MCF 10A (cell line): Measurements from ENCODE around the gene ATXN10. TPM values are rescaled to one million over a fixed set of nuclear protein-coding genes. Genes with fewer than 3 reads are reported as not detected.

ENCODE experiments used
- BruUV-seq: library from RNA; stranded (reverse); fragments of 400-500 nt; replicated peaks from 2 replicates; lab custom pipeline; 2021; lab: Mats Ljungman, UMichigan
- CTCF ChIA-PET: fragments of 300-600 bp; sonication (Branson Sonifier 250); formaldehyde crosslinking; extraction: SDS; loops from one replicate; lab custom pipeline; 2021; ENCODE audit warnings: antibody characterized with exemption, inconsistent platforms; lab: Yijun Ruan, JAX
- POLR2A ChIA-PET: fragments of 300-600, 350-650 bp; sonication (Branson Sonifier 250); formaldehyde crosslinking; extraction: SDS; loops from one replicate; lab custom pipeline; 2020; ENCODE audit warnings: antibody characterized with exemption, inconsistent platforms; lab: Yijun Ruan, JAX
- DNase-seq: peaks from one replicate; pipeline ENCODE4 v3.0.0-alpha.2; 2018; ENCODE audit not compliant: unreplicated experiment
- H3K27ac Mint-ChIP-seq: one replicate; pipeline ENCODE4 v1.8.0; 2022; ENCODE audit warnings: mild to moderate bottlenecking, low read depth, mixed read lengths; ENCODE audit not compliant: unreplicated experiment
- H3K27me3 Mint-ChIP-seq: one replicate; pipeline ENCODE4 v1.8.0; 2022; ENCODE audit warnings: mixed read lengths; ENCODE audit not compliant: insufficient read depth, unreplicated experiment
- H3K36me3 Mint-ChIP-seq: one replicate; pipeline ENCODE4 v1.8.0; 2022; ENCODE audit warnings: mild to moderate bottlenecking, moderate library complexity, mixed read lengths; ENCODE audit not compliant: insufficient read depth, unreplicated experiment
- H3K4me1 Mint-ChIP-seq: one replicate; pipeline ENCODE4 v1.8.0; 2022; ENCODE audit warnings: mixed read lengths; ENCODE audit not compliant: insufficient read depth, unreplicated experiment
- H3K4me3 Mint-ChIP-seq: one replicate; pipeline ENCODE4 v1.8.0; 2022; ENCODE audit warnings: mild to moderate bottlenecking, moderate library complexity, mixed read lengths; ENCODE audit not compliant: unreplicated experiment
- H3K9me3 Mint-ChIP-seq: one replicate; pipeline ENCODE4 v1.8.0; 2022; ENCODE audit warnings: mixed read lengths; ENCODE audit not compliant: unreplicated experiment
- intact Hi-C: fragments of 100-400 bp; cut with micrococcal nuclease; formaldehyde crosslinking; loops from 2 replicates; pipeline ENCODE4 v1.14.1; 2022
- total RNA-seq: library from RNA; stranded (reverse); gene quantifications from 2 replicates; pipeline ENCODE4 v1.2.3, GENCODE V29; 2022
- TF ChIP-seq, protein P1 (sequence below): fragments of 200-600 bp; IDR thresholded peaks from one replicate; pipeline ENCODE4 v1.8.0; 2022; ENCODE audit warnings: antibody characterized with exemption, mild to moderate bottlenecking; ENCODE audit not compliant: unreplicated experiment

The ATXN10 gene
- total RNA-seq, 1 experiment from 2014 or later = 193 TPM

GRCh38 chr22:45683680-45684079, 12.0 kb downstream of the ATXN10 start:
- H3K36me3 Mint-ChIP-seq = peaks cover 7% of the 10 kb centered on the region
- intact Hi-C loops = no loop called here
- no peak overlapping the region for H3K4me3 Mint-ChIP-seq
- H3K9me3 Mint-ChIP-seq = no peaks in the 10 kb centered on the region
- H3K27ac Mint-ChIP-seq = no peak overlapping the region
- BruUV-seq = no TSS peak
- H3K27me3 Mint-ChIP-seq = no peaks in the 10 kb centered on the region
- ChIA-PET POLR2A (no interaction called here), CTCF (interaction anchor here (0.6 to 0.7 kb wide), 2 partner anchors 9 to 1118 kb away, joined by 3 to 5 read pairs; no protein-coding TSS in a partner anchor)
- peaks cover 31% of the 10 kb centered on the region for H3K4me1 Mint-ChIP-seq
- TF ChIP-seq, protein P1, sequence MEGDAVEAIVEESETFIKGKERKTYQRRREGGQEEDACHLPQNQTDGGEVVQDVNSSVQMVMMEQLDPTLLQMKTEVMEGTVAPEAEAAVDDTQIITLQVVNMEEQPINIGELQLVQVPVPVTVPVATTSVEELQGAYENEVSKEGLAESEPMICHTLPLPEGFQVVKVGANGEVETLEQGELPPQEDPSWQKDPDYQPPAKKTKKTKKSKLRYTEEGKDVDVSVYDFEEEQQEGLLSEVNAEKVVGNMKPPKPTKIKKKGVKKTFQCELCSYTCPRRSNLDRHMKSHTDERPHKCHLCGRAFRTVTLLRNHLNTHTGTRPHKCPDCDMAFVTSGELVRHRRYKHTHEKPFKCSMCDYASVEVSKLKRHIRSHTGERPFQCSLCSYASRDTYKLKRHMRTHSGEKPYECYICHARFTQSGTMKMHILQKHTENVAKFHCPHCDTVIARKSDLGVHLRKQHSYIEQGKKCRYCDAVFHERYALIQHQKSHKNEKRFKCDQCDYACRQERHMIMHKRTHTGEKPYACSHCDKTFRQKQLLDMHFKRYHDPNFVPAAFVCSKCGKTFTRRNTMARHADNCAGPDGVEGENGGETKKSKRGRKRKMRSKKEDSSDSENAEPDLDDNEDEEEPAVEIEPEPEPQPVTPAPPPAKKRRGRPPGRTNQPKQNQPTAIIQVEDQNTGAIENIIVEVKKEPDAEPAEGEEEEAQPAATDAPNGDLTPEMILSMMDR = no peak
- DNase-seq = no peak

GRCh38 chr22:45684169-45684568, 12.5 kb downstream of the ATXN10 start:
- no peaks in the 10 kb centered on the region for H3K27me3 Mint-ChIP-seq
- DNase-seq = no peak
- no TSS peak for BruUV-seq
- ChIA-PET POLR2A (interaction anchor here (6.8 kb wide), 1 partner anchor 11 kb away, joined by 44 read pairs; the partner anchor contains the start of gene ATXN10), CTCF (interaction anchor here (0.6 to 0.7 kb wide), 2 partner anchors 9 to 1118 kb away, joined by 3 to 5 read pairs; no protein-coding TSS in a partner anchor)
- intact Hi-C loops = no loop called here
- H3K36me3 Mint-ChIP-seq = peaks cover 7% of the 10 kb centered on the region
- H3K4me3 Mint-ChIP-seq = no peak overlapping the region
- TF ChIP-seq, protein P1 = no peak
- H3K27ac Mint-ChIP-seq = no peak overlapping the region
- no peaks in the 10 kb centered on the region for H3K9me3 Mint-ChIP-seq
- peaks cover 31% of the 10 kb centered on the region for H3K4me1 Mint-ChIP-seq

- intact Hi-C loops = no loop called here
- BruUV-seq = no TSS peak
- POLR2A ChIA-PET = interaction anchor here (0.7 to 6.8 kb wide), 2 partner anchors 12 to 40 kb away, joined by 3 to 44 read pairs; partner anchors contain the start of gene ATXN10
- Mint-ChIP-seq H3K9me3 (no peaks in the 10 kb centered on the region), H3K4me1 (peaks cover 29% of the 10 kb centered on the region), H3K4me3 (no peak overlapping the region), H3K27me3 (no peaks in the 10 kb centered on the region), H3K36me3 (peaks cover 7% of the 10 kb centered on the region), H3K27ac (no peak overlapping the region)
- CTCF ChIA-PET = interaction anchor here (1.4 kb wide), 1 partner anchor 40 kb away, joined by 4 read pairs; no protein-coding TSS in a partner anchor
- TF ChIP-seq, protein P1 = no peak
- no peak for DNase-seq
Measured at GRCh38 chr22:45684752-45685574, 13.3 kb downstream of the ATXN10 start.

- Mint-ChIP-seq H3K36me3 (peaks cover 12% of the 10 kb centered on the region), H3K27me3 (no peaks in the 10 kb centered on the region), H3K9me3 (no peaks in the 10 kb centered on the region), H3K4me3 (no peak overlapping the region), H3K27ac (no peak overlapping the region), H3K4me1 (peaks cover 29% of the 10 kb centered on the region)
- DNase-seq = no peak
- intact Hi-C loops = no loop called here
- BruUV-seq = no TSS peak
- TF ChIP-seq, protein P1 = no peak
- CTCF ChIA-PET = no interaction called here
- POLR2A ChIA-PET = interaction anchor here (0.7 to 6.8 kb wide), 2 partner anchors 13 to 41 kb away, joined by 3 to 44 read pairs; partner anchors contain the start of gene ATXN10
Measured at GRCh38 chr22:45686004-45686403, 14.4 kb downstream of the ATXN10 start.
